ENCODE results near the gene DIPK2B. TPM values are rescaled to one million over a fixed set of nuclear protein-coding genes. Genes with fewer than 3 reads are reported as not detected.
A peak's percentile ranks its signal among the peaks of the same experiment; 100 is the strongest.

Gene DIPK2B
- total RNA-seq, 2 donors from 2014 or later = 0.29 TPM; not detected in 1

DNA sequence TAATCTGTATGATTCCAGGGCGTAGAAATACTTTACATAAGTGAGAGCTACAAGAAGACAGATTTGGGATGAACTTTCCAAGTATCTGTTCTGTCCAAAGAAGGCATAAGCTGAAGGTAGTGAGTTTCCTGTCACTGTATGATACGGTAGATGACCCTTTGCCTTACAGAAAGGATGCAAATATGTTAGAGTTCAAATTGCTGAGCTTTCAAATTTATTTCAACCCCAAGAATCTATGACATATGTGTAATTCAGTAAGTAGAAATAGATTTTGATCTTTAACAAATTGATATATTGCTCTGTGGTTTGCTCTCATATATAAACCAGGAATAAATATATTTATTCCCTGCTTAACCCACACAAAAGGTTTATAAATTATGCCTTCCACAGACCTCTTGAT, 16.5 kb downstream of the DIPK2B start:
- peaks cover 0 to 3% of the 10 kb centered on the region in 2 donors for H3K9me3 Mint-ChIP-seq
- ATAC-seq = no peak
- H3K27ac Mint-ChIP-seq = no peak overlapping the region
- H3K36me3 Mint-ChIP-seq = no peaks in the 10 kb centered on the region
- no peak for DNase-seq (ENCODE audit: low spot score in 2 of 2)

DNA sequence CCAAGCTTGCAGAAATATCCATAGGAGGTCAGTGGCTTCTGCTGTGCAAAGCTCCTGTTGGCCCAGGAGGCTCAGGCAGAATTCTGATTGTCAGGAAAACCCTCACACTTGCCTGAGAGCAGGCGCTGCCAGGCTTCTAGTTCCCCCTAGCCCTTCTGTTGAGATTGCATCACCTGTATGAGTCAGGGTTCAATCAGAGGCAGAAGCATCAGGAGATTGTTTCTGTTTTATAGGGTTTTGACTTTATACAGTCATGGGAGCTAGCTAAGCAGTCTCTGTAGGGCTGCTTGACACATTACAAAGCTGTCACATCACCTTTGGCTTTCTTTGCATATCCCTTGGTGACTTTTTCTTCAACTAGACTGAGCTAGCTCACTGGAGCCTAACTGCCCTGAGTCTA, 27.8 kb downstream of the DIPK2B start:
- Mint-ChIP-seq H3K9me3 (no peaks in the 10 kb centered on the region), H3K36me3 (no peaks in the 10 kb centered on the region), H3K27ac (no peak overlapping the region)
- DNase-seq (ENCODE audit: low spot score in 2 of 2) = no peak
- peak; percentile 63 to 69 for ATAC-seq

DNA sequence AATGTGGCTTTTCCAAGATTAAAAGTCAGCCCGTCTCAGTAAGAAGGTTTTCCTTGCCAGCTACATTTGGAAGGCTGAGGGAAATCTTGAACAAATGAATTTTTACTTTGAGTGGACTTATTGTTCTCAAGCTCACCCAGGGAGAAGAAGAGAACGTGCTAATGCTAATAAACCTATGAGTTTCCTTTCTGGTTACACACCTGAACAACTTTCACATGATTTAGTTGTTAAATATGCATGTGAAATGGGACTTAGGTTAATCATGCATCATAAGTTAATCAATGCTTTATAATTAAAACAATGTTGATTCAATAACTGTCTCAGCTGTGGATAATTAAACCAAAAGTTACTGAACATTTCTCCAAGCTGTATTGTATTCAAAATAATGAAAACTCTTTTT, 33.9 kb downstream of the DIPK2B start:
- Mint-ChIP-seq H3K27ac (no peak overlapping the region), H3K9me3 (peaks cover 0 to under 1% of the 10 kb centered on the region in 2 donors), H3K36me3 (no peaks in the 10 kb centered on the region)
- DNase-seq (ENCODE audit: low spot score in 2 of 2) = no peak
- no peak for ATAC-seq

DNA sequence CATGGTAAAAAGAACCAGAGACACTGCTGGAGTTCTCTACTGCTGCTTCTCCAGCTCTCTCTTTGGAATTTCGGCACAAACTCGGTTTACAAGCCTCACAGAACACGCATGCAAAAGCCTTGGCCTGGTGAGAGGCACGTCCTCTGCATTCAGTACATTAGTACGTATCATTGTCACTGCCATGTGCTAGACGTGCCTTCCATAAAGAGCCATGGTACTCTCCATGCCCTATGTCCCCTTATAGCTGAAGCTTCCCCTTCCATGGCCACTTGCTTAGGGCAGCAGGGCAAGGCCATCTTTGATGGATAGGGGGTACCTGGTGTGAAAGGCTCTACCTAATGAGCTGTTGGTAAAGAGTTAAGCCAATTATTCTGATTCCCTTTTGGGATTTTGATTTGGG, 35.0 kb downstream of the DIPK2B start:
- no peak overlapping the region for H3K27ac Mint-ChIP-seq

DNA sequence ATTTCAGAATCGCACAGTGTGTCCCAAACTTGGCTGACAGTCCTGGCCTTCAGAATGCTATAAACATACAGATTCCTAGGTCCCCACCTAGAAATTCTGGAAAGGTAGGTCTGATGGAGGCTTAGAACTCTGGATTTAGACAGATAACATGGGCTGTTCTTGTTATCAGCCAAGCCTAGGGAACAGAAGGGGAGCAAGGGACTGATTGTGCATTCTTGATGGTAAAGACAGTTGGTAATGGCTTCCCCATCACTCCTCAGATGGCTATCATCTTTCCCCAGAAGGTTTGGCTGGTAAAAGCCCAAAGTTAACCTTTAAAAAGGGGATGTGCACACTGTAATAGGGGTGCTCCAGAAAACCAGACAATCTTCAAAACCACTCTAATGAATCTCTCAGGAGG, 35.7 kb downstream of the DIPK2B start:
- no peak for DNase-seq (ENCODE audit: low spot score in 2 of 2)
- Mint-ChIP-seq H3K27ac (no peak overlapping the region), H3K36me3 (peaks cover 0 to 15% of the 10 kb centered on the region in 2 donors), H3K9me3 (peaks cover 9 to 10% of the 10 kb centered on the region in 2 donors)
- no peak for ATAC-seq

More for the DNA sequence above, 35.0 kb downstream of the DIPK2B start:
- no peak for ATAC-seq
- H3K36me3 Mint-ChIP-seq = peaks cover 0 to 9% of the 10 kb centered on the region in 2 donors
- peaks cover 5 to 6% of the 10 kb centered on the region in 2 donors for H3K9me3 Mint-ChIP-seq
- DNase-seq (ENCODE audit: low spot score in 2 of 2) = no peak

DNA sequence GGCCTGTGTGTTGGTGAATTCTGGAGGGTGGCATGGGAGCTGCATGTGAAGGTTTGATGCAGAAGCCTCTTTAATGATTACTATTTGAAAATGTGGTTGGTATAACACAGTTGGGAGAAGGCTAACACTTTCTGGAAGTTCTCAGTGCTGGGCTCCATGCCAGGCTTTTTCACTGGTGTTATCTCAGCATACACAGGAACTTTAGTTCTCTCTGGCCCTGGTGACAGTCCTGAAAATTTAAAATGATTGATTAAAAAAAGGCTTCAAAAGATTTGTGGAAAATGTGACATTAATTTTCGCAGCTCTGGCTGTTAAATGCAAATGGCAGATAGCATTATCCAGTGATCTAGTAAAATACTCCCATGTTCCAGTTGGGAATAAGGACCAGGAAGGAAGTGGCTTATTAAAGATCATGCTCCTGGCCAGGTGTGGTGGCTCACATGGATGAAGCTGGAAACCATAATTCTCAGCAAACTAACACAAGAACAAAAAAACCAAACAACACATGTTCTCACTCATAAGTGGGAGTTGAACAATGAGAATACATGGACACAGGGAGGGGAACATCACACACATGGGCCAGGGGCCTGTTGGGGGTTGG, 36.6 kb downstream of the DIPK2B start:
- no peak for ATAC-seq
- peaks cover 0 to 15% of the 10 kb centered on the region in 2 donors for H3K36me3 Mint-ChIP-seq
- H3K9me3 Mint-ChIP-seq = peaks cover 9 to 10% of the 10 kb centered on the region in 2 donors

DNA sequence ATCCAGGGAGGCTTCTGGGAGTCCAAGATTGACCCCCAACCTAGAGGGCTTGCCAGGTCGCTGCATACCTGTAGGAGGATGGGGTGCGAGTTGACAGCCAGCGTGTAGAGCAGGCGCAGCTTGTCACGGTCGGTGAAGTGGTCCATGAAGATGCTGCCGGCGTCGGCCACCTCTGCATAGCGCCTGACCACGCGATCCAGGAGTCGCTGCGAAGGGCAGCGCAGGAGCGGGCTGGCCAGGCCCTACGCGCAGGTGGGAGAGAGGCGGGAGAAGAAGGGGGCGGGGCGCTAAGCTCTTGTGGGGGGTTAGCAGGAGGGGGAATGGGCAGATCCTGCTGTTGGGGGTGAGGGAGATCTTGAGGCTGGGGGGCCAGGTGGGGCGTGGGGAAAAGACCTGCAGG, 43.0 kb downstream of the DIPK2B start:
- H3K9me3 Mint-ChIP-seq = peaks cover 9 to 15% of the 10 kb centered on the region in 2 donors
- peaks cover 0 to 15% of the 10 kb centered on the region in 2 donors for H3K36me3 Mint-ChIP-seq
- DNase-seq (ENCODE audit: low spot score in 2 of 2) (no peak), ATAC-seq (no peak)
- H3K27ac Mint-ChIP-seq = no peak overlapping the region

More for the DNA sequence above, 36.6 kb downstream of the DIPK2B start:
- no peak for DNase-seq (ENCODE audit: low spot score in 2 of 2)
- no peak overlapping the region for H3K27ac Mint-ChIP-seq

DNA sequence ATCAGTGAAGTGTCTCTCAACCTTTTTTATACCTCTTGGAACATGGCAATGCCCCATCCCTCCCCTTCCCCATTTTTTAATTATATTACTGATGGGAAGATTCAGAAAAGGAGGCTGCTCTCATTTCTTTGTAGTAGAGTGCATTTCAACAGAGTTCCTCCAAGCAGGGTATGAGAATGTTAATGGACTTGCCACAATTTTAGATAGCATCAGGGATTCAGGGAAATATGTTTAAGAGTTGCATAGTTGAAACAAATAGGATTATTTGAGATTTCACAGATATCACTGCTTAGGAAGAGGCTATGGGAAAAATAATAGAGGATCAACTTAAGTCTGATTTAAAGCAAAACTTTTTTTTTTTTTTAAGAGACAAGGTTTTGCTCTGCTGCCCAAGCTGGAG, 46.2 kb downstream of the DIPK2B start:
- no peak for ATAC-seq
- Mint-ChIP-seq H3K9me3 (peaks cover 0 to 4% of the 10 kb centered on the region in 2 donors), H3K27ac (no peak overlapping the region), H3K36me3 (no peaks in the 10 kb centered on the region)
- no peak for DNase-seq (ENCODE audit: low spot score in 2 of 2)

DNA sequence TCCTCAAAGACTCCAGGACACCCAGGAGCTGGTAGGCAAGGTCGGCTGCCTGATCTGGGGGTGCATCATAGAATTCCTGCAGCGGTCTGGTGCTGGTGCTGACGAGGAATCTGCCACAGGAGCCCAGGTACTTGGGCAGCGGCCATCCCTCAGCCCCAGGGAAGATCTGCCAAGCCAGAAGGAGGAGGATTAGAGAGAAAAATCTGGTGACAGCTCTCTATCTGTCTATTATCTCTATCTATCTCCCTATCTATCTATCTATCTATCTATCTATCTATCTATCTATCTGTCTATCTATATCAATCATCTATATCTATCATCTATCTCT, 46.7 kb downstream of the DIPK2B start:
- Mint-ChIP-seq H3K9me3 (peaks cover 0 to 4% of the 10 kb centered on the region in 2 donors), H3K27ac (no peak overlapping the region), H3K36me3 (no peaks in the 10 kb centered on the region)
- ATAC-seq = no peak
- DNase-seq (ENCODE audit: low spot score in 2 of 2) = no peak
